GM12891 (cell line): ENCODE measurements around the gene RRBP1.

ENCODE experiments used
- PAX5 ChIP-seq: IDR thresholded peaks from 2 replicates; pipeline ENCODE4 v1.6.1; 2011; ENCODE audit warnings: low read length, moderate library complexity, mild to moderate bottlenecking; ENCODE audit not compliant: insufficient read depth, severe bottlenecking
- POLR2A ChIP-seq: IDR thresholded peaks from 2 replicates; pipeline ENCODE4 v1.6.1; 2011; ENCODE audit warnings: low read depth, low read length, control low read depth
- POLR2AphosphoS5 ChIP-seq: IDR thresholded peaks from 2 replicates; pipeline ENCODE4 v1.6.1; 2011; ENCODE audit warnings: low read depth, low read length, control low read depth
- SPI1 ChIP-seq: IDR thresholded peaks from 2 replicates; pipeline ENCODE4 v1.6.1; 2011; ENCODE audit warnings: low read depth, low read length, control low read depth
- TAF1 ChIP-seq: IDR thresholded peaks from 2 replicates; pipeline ENCODE4 v1.6.1; 2011; ENCODE audit warnings: low read depth, low read length, control low read depth

- no peak for TF ChIP-seq POLR2AphosphoS5
- no peak for TF ChIP-seq POLR2A
- no peak for TF ChIP-seq SPI1
- TF ChIP-seq PAX5, result no peak
- TF ChIP-seq TAF1, result no peak
These were observed 22.7 kb upstream of the RRBP1 start for GRCh38 chr20:17704589-17705317.
